Ectodermal cell (in vitro differentiated cells): ENCODE results near the gene FAM53A.
"Not testable (repeated sequence)": the region's sequence is repeated elsewhere in the genome, so short reads cannot be mapped to it uniquely, and the experiment has no call there.

Experiments used
- H3K27ac ChIP-seq: 2 replicates; pipeline ENCODE4 v1.7.0; 2013; ENCODE audit warnings: mild to moderate bottlenecking, low read depth, low read length; ENCODE audit not compliant: insufficient read depth, poor library complexity, severe bottlenecking
- H3K27me3 ChIP-seq: 2 replicates; pipeline ENCODE4 v1.7.0; 2013; ENCODE audit warnings: mild to moderate bottlenecking, low read length; ENCODE audit not compliant: insufficient read depth, control insufficient read depth, poor library complexity, severe bottlenecking
- H3K36me3 ChIP-seq: one replicate; pipeline ENCODE4 v1.7.0; 2013; ENCODE audit warnings: low read length; ENCODE audit not compliant: control insufficient read depth, insufficient read depth
- H3K4me1 ChIP-seq: one replicate; pipeline ENCODE4 v1.7.0; 2013; ENCODE audit warnings: low read length; ENCODE audit not compliant: control insufficient read depth, insufficient read depth
- H3K4me3 ChIP-seq: 2 replicates; pipeline ENCODE4 v1.7.0; 2013; ENCODE audit warnings: low read depth, low read length, control low read depth; ENCODE audit not compliant: insufficient read depth
- H3K9me3 ChIP-seq: 2 replicates; pipeline ENCODE4 v1.7.0; 2013; ENCODE audit warnings: mild to moderate bottlenecking, low read length, moderate library complexity; ENCODE audit not compliant: control insufficient read depth
- WGBS, 2 experiments: methylation state at CpG; one replicate each; pipeline ENCODE4 v1.1.7; 2013; ENCODE audit warnings: missing lambda C conversion rate in 2 of 2; 5-methylcytosine and 5-hydroxymethylcytosine counted together

The FAM53A gene

GRCh38 chr4:1651609-1652008 is 32.5 kb downstream of the FAM53A start:
- no peak overlapping the region for H3K27ac ChIP-seq
- WGBS, 2 experiments = 94 to 96% methylated on average over 13 of the region's 13 CpGs

GRCh38 chr4:1648962-1649361 is 35.2 kb downstream of the FAM53A start:
- no peaks in the 10 kb centered on the region for H3K36me3 ChIP-seq
- 82 to 85% methylated on average over 3 of the region's 3 CpGs for WGBS, 2 experiments
- H3K4me1 ChIP-seq = peaks cover 14% of the 10 kb centered on the region
- H3K4me3 ChIP-seq = no peak overlapping the region
- H3K27ac ChIP-seq = no peak overlapping the region
- no peaks in the 10 kb centered on the region for H3K9me3 ChIP-seq
- H3K27me3 ChIP-seq = no peaks in the 10 kb centered on the region

More at GRCh38 chr4:1651609-1652008, 32.5 kb downstream of the FAM53A start:
- H3K36me3 ChIP-seq = no peaks in the 10 kb centered on the region
- H3K9me3 ChIP-seq = no peaks in the 10 kb centered on the region
- no peak overlapping the region for H3K4me3 ChIP-seq
- H3K27me3 ChIP-seq = no peaks in the 10 kb centered on the region
- H3K4me1 ChIP-seq = no peaks in the 10 kb centered on the region

- Histone ChIP-seq H3K27ac (no peak overlapping the region), H3K27me3 (no peaks in the 10 kb centered on the region), H3K36me3 (no peaks in the 10 kb centered on the region), H3K4me3 (no peak overlapping the region), H3K4me1 (peaks cover 14% of the 10 kb centered on the region), H3K9me3 (no peaks in the 10 kb centered on the region)
- WGBS, 2 experiments = 93% methylated on average over 19 of the region's 19 CpGs
Measured at GRCh38 chr4:1647432-1647831, 36.7 kb downstream of the FAM53A start.

GRCh38 chr4:1646690-1647089 is 37.4 kb downstream of the FAM53A start:
- H3K9me3 ChIP-seq = no peaks in the 10 kb centered on the region
- H3K4me3 ChIP-seq = no peak overlapping the region
- 89 to 94% methylated on average over 7 of the region's 7 CpGs for WGBS, 2 experiments
- H3K36me3 ChIP-seq = no peaks in the 10 kb centered on the region
- peaks cover 14% of the 10 kb centered on the region for H3K4me1 ChIP-seq
- H3K27me3 ChIP-seq = no peaks in the 10 kb centered on the region
- no peak overlapping the region for H3K27ac ChIP-seq

DNA sequence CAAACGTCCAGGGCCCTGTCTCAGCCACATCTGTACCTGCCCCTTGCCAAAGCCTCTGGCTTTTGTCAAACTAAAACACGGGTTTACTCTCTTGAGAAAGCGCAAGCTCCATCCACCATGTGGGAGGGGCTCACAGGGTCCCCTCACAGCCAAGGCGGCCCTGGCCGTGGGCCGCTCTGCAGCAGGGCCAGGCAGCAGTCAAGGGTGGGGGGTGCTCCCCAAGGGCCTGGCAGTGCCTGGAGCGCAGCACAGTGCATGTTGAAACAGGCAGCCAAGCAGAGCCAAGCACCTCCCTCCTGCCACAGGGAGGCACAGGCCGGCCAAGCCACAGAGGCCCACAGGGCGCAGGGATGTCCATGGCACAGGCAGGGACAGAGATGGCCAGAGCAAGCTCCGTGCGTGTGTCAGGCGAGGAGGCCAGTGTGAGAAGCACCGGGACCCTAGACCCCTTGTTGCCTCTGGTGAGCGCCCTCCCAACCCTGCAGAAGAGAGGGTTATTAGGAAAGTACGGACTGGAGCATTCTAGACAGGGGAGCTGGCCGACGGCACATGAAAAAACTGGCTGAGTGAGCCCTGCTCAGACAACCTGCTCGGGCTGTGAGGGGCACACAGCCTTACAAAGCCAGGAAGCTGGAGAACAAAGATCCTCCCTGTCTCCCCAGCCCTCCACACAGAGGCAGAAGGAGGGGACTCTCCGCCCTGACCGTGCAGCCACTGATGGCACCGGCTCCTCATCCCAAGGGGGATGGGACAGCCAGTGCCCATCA is 39.0 kb downstream of the FAM53A start:
- no peak overlapping the region for H3K4me3 ChIP-seq
- 42 to 44% methylated on average over 21 of the region's 21 CpGs for WGBS, 2 experiments

GRCh38 chr4:1643971-1644735 is 40.0 kb downstream of the FAM53A start:
- no peaks in the 10 kb centered on the region for H3K27me3 ChIP-seq
- peaks cover 14% of the 10 kb centered on the region for H3K4me1 ChIP-seq
- no peak overlapping the region for H3K4me3 ChIP-seq
- 95 to 96% methylated on average over 48 of the region's 48 CpGs for WGBS, 2 experiments
- no peak overlapping the region for H3K27ac ChIP-seq
- H3K9me3 ChIP-seq = no peaks in the 10 kb centered on the region
- H3K36me3 ChIP-seq = no peaks in the 10 kb centered on the region

More for the DNA sequence above, 39.0 kb downstream of the FAM53A start:
- peaks cover 14% of the 10 kb centered on the region for H3K4me1 ChIP-seq
- H3K27me3 ChIP-seq = no peaks in the 10 kb centered on the region
- no peaks in the 10 kb centered on the region for H3K9me3 ChIP-seq
- H3K27ac ChIP-seq = no peak overlapping the region
- H3K36me3 ChIP-seq = no peaks in the 10 kb centered on the region

- no peak overlapping the region for H3K27ac ChIP-seq
- WGBS, 2 experiments = 93% methylated on average over 28 of the region's 28 CpGs
- H3K27me3 ChIP-seq = no peaks in the 10 kb centered on the region
- H3K4me1 ChIP-seq = peaks cover 14% of the 10 kb centered on the region
- no peaks in the 10 kb centered on the region for H3K9me3 ChIP-seq
- no peaks in the 10 kb centered on the region for H3K36me3 ChIP-seq
- H3K4me3 ChIP-seq = no peak overlapping the region
Measured at GRCh38 chr4:1642196-1642951, 41.7 kb downstream of the FAM53A start.

DNA sequence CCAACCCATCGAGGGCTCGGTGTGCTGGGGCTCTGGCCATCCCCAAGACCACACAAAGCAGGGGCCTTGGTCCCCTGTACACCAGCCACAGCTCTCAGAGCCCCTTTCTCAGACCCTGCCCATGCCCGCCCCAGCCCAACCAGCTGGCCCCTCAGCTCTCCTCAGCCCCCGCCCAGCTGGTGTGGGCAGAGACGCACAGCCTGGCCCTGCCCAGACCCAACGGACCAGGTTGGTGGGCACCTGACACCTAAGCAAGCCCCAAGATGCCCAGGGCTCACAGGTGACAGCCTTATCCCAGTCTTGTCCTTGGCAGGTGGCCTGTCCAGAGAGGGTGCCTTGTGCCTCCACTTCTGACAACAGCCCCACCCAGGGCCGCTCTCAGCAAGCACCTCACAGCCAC is 42.4 kb downstream of the FAM53A start:
- H3K4me1 ChIP-seq = peaks cover 14% of the 10 kb centered on the region
- H3K27me3 ChIP-seq = no peaks in the 10 kb centered on the region
- H3K27ac ChIP-seq = no peak overlapping the region
- WGBS, 2 experiments = 90 to 91% methylated on average over 7 of the region's 7 CpGs
- no peak overlapping the region for H3K4me3 ChIP-seq
- no peaks in the 10 kb centered on the region for H3K36me3 ChIP-seq
- H3K9me3 ChIP-seq = no peaks in the 10 kb centered on the region

- peaks cover 14% of the 10 kb centered on the region for H3K4me1 ChIP-seq
- H3K4me3 ChIP-seq, H3K36me3 ChIP-seq, H3K27me3 ChIP-seq, H3K27ac ChIP-seq, H3K9me3 ChIP-seq: not testable (repeated sequence)
- WGBS, 2 experiments = 92 to 94% methylated on average over 35 of the region's 35 CpGs
Measured at GRCh38 chr4:1640716-1641503, 43.2 kb downstream of the FAM53A start.
